GM19240 (cell line): ENCODE measurements around the gene PCDH9.

Experiments
- DNase-seq: peaks from one replicate; pipeline ENCODE4 v3.0.0; 2011; ENCODE audit warnings: low spot score; ENCODE audit not compliant: insufficient read length

PCDH9 gene

GRCh38 chr13:66347486-66348117 is 882.5 kb downstream of the PCDH9 start:
- no peak for DNase-seq

GRCh38 chr13:66345971-66346370 is 884.2 kb downstream of the PCDH9 start:
- no peak for DNase-seq

- DNase-seq: no peak
Measured at GRCh38 chr13:66345518-66345810, 884.7 kb downstream of the PCDH9 start.

- DNase-seq: no peak
Measured at GRCh38 chr13:66344805-66345517, 885.2 kb downstream of the PCDH9 start.

- DNase-seq: no peak
Measured at GRCh38 chr13:66343224-66343828, 886.8 kb downstream of the PCDH9 start.

- DNase-seq: no peak
Measured at GRCh38 chr13:66341635-66342377, 888.3 kb downstream of the PCDH9 start.

GRCh38 chr13:66339214-66339613 is 890.9 kb downstream of the PCDH9 start:
- no peak for DNase-seq

GRCh38 chr13:66338542-66338941 is 891.6 kb downstream of the PCDH9 start:
- DNase-seq: no peak

GRCh38 chr13:66335626-66336025 is 894.5 kb downstream of the PCDH9 start:
- DNase-seq: no peak

GRCh38 chr13:66329988-66330451 is 900.1 kb downstream of the PCDH9 start:
- DNase-seq: no peak

GRCh38 chr13:66328476-66328875 is 901.7 kb downstream of the PCDH9 start:
- no peak for DNase-seq

- DNase-seq: no peak
Measured at GRCh38 chr13:66323745-66324347, 906.3 kb downstream of the PCDH9 start.

- no peak for DNase-seq
Measured at GRCh38 chr13:66322936-66323335, 907.2 kb downstream of the PCDH9 start.

- DNase-seq: no peak
Measured at GRCh38 chr13:66322193-66322740, 907.9 kb downstream of the PCDH9 start.

- DNase-seq: no peak
Measured at GRCh38 chr13:66314911-66315310, 915.2 kb downstream of the PCDH9 start.

- DNase-seq: no peak
Measured at GRCh38 chr13:66313413-66313812, 916.7 kb downstream of the PCDH9 start.

- DNase-seq: no peak
Measured at GRCh38 chr13:66312312-66313087, 917.6 kb downstream of the PCDH9 start.

- DNase-seq: no peak
Measured at GRCh38 chr13:66305961-66306617, 924.0 kb downstream of the PCDH9 start.

- no peak for DNase-seq
Measured at GRCh38 chr13:66301482-66301881, 928.7 kb downstream of the PCDH9 start.

- DNase-seq: no peak
Measured at GRCh38 chr13:66301006-66301405, 929.1 kb downstream of the PCDH9 start.
